Measurements from ENCODE around the gene PPP6R1. TPM values are rescaled to one million over a fixed set of nuclear protein-coding genes. Genes with fewer than 3 reads are reported as not detected.

PPP6R1 gene
- total RNA-seq, 1 experiment from 2014 or later, result 113 TPM

GRCh38 chr19:55238030-55238429 lies 20.8 kb downstream of the PPP6R1 start:
- Histone ChIP-seq H3K4me3 (ENCODE audit: low read depth, low read length) (no peak overlapping the region), H3K27me3 (replicated peaks; ENCODE audit: control insufficient read depth, insufficient read depth, low read length) (no peaks in the 10 kb centered on the region), H3K9me3 (no peaks in the 10 kb centered on the region), H3K4me1 (no peaks in the 10 kb centered on the region), H3K36me3 (ENCODE audit: control insufficient read depth, insufficient read depth, low read length) (peaks cover 13% of the 10 kb centered on the region)
- no TSS peak for BruUV-seq (replicated peaks)
- H3K4me1 Mint-ChIP-seq (ENCODE audit: low read depth, unreplicated experiment), result no peaks in the 10 kb centered on the region
- H3K36me3 Mint-ChIP-seq (ENCODE audit: insufficient read depth, unreplicated experiment), result peaks cover 82% of the 10 kb centered on the region
- H3K9me3 Mint-ChIP-seq (ENCODE audit: unreplicated experiment), result no peaks in the 10 kb centered on the region
- no peak overlapping the region for H3K27ac Mint-ChIP-seq (ENCODE audit: unreplicated experiment)
- DNase-seq, result no peak
- CTCF ChIA-PET, result no interaction called here
- no peaks in the 10 kb centered on the region for H3K27me3 Mint-ChIP-seq (ENCODE audit: insufficient read depth, unreplicated experiment)
- POLR2A ChIA-PET, result no interaction called here
- TF ChIP-seq CTCF (IDR thresholded peaks at IDR 0.05; ENCODE audit: insufficient read depth in 1 of 2, low read depth in 1 of 2, low read length in 1 of 2, severe bottlenecking in 1 of 2, unreplicated experiment in 1 of 2), result no peak
- no peak overlapping the region for H3K4me3 Mint-ChIP-seq (ENCODE audit: unreplicated experiment)
- intact Hi-C loops (cut with micrococcal nuclease; ENCODE audit: unreplicated experiment), result no loop called here

GRCh38 chr19:55232986-55233385 lies 25.8 kb downstream of the PPP6R1 start:
- no peak for TF ChIP-seq CTCF (IDR thresholded peaks at IDR 0.05; ENCODE audit: insufficient read depth in 1 of 2, low read depth in 1 of 2, low read length in 1 of 2, severe bottlenecking in 1 of 2, unreplicated experiment in 1 of 2)
- peaks cover 18% of the 10 kb centered on the region for H3K4me1 Mint-ChIP-seq (ENCODE audit: low read depth, unreplicated experiment)
- H3K27ac Mint-ChIP-seq (ENCODE audit: unreplicated experiment), result no peak overlapping the region
- H3K4me1 ChIP-seq, result peaks cover 24% of the 10 kb centered on the region
- no peak overlapping the region for H3K4me3 Mint-ChIP-seq (ENCODE audit: unreplicated experiment)
- intact Hi-C loops (cut with micrococcal nuclease; ENCODE audit: unreplicated experiment), result no loop called here
- no peak overlapping the region for H3K4me3 ChIP-seq (ENCODE audit: low read depth, low read length)
- no peak for DNase-seq
- no peaks in the 10 kb centered on the region for H3K9me3 ChIP-seq
- ChIA-PET CTCF (no interaction called here), POLR2A (no interaction called here)
- peaks cover 75% of the 10 kb centered on the region for H3K36me3 Mint-ChIP-seq (ENCODE audit: insufficient read depth, unreplicated experiment)
- H3K27me3 Mint-ChIP-seq (ENCODE audit: insufficient read depth, unreplicated experiment), result no peaks in the 10 kb centered on the region
- no peaks in the 10 kb centered on the region for H3K27me3 ChIP-seq (replicated peaks; ENCODE audit: control insufficient read depth, insufficient read depth, low read length)
- H3K9me3 Mint-ChIP-seq (ENCODE audit: unreplicated experiment), result no peaks in the 10 kb centered on the region
- H3K36me3 ChIP-seq (ENCODE audit: control insufficient read depth, insufficient read depth, low read length), result peaks cover 6% of the 10 kb centered on the region
- BruUV-seq (replicated peaks), result no TSS peak

GRCh38 chr19:55232286-55232602 lies 26.6 kb downstream of the PPP6R1 start:
- Histone ChIP-seq H3K27me3 (replicated peaks; ENCODE audit: control insufficient read depth, insufficient read depth, low read length) (no peaks in the 10 kb centered on the region), H3K36me3 (ENCODE audit: control insufficient read depth, insufficient read depth, low read length) (peaks cover 7% of the 10 kb centered on the region), H3K4me3 (ENCODE audit: low read depth, low read length) (no peak overlapping the region), H3K4me1 (peaks cover 31% of the 10 kb centered on the region), H3K9me3 (no peaks in the 10 kb centered on the region)
- Mint-ChIP-seq H3K27me3 (ENCODE audit: insufficient read depth, unreplicated experiment) (no peaks in the 10 kb centered on the region), H3K36me3 (ENCODE audit: insufficient read depth, unreplicated experiment) (peaks cover 73% of the 10 kb centered on the region), H3K27ac (ENCODE audit: unreplicated experiment) (no peak overlapping the region), H3K9me3 (ENCODE audit: unreplicated experiment) (no peaks in the 10 kb centered on the region), H3K4me1 (ENCODE audit: low read depth, unreplicated experiment) (peaks cover 22% of the 10 kb centered on the region), H3K4me3 (ENCODE audit: unreplicated experiment) (no peak overlapping the region)
- no peak for DNase-seq
- CTCF ChIA-PET, result no interaction called here
- BruUV-seq (replicated peaks), result no TSS peak
- POLR2A ChIA-PET, result no interaction called here
- intact Hi-C loops (cut with micrococcal nuclease; ENCODE audit: unreplicated experiment), result no loop called here
- no peak for TF ChIP-seq CTCF (IDR thresholded peaks at IDR 0.05; ENCODE audit: insufficient read depth in 1 of 2, low read depth in 1 of 2, low read length in 1 of 2, severe bottlenecking in 1 of 2, unreplicated experiment in 1 of 2)

Data from Caco-2 (cell line).